Stimulated activated CD8-positive, alpha-beta memory T cell treated with anti-CD3 and anti-CD28 coated beads, Interleukin-15, amount 100 ng/mL, for 4 hours (primary cell): ENCODE measurements around the gene SORCS3.

Experiments used
- DNase-seq, 2 donors: peaks; one replicate each; pipeline ENCODE4 v3.0.0-alpha.2; 2020; ENCODE audit warnings: low read depth in 2 of 2

The SORCS3 gene

GRCh38 chr10:104844073-104844472, 203.0 kb downstream of the SORCS3 start:
- no peak for DNase-seq

DNA sequence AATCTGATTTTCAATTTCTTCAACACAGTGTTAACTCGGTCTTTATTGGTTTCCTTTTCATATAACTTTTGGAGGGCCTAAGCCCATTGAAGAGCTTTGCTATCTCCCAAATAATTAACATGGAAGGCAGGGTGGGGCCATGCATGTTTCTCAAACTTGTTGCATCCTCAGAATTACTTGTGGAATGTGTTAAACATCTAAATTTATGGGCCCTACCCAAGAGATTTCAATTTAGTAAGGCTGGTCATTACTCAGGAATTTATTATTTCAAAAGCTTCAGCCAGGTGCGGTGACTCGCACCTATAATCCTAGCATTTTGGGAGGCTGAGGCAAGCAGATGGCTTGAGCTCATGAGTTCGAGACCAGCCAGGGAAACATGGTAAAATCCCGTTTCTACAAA, 208.9 kb downstream of the SORCS3 start:
- DNase-seq, result no peak

DNA sequence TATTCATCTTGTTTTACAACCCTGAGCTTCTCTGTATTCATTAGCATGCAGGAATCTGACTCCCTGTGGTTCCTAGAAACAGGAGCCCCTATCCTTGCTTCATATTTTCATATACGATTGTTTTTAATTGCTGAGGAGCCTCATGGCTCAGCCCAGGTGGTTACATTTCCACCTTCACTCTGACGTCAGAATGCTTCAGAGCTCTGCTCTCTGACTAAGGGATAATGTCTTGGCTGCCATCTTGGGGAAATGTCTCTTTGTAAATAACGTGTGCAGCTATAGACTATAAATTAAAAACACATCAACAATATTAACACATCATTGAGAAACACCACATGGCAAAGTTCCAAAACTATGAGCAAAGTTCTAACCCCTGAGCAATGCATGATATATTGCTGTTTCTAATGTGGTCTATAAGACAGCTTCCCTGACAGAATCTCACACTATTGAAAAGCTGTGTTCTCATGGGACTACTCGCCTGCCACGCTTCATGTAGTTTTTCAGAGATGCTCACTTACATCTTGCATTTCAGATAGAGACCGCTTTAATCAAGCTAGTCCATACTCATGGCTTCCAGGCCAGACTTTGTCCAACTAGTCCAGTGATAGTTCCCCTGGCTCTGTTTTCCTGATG, 227.0 kb downstream of the SORCS3 start:
- no peak for DNase-seq

DNA sequence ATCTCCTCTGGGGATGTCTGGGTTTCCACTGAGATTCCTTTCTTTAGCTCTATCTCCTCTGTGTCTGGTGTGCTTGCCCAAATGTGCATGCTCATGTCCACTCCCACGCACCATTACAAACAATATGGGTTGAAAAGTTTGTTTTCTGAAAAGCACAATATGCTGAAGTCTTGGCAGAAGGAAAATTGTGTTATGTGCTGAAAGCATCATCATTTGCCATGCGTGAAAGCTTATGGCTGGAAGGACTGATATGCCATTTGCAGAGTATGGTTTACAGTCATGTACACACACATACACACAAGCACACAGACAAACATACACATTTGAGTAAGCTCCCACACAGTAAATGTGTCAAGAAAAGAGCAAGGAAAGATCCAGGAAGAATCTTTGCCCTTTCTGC, 231.6 kb downstream of the SORCS3 start:
- DNase-seq, result no peak

- DNase-seq, result no peak
Observed at GRCh38 chr10:104873161-104873560, 232.1 kb downstream of the SORCS3 start.

GRCh38 chr10:104875561-104875960, 234.5 kb downstream of the SORCS3 start:
- DNase-seq, result no peak

GRCh38 chr10:104880624-104881398, 239.7 kb downstream of the SORCS3 start:
- DNase-seq, result no peak

- DNase-seq, result no peak
Observed at GRCh38 chr10:104881740-104882139, 240.7 kb downstream of the SORCS3 start.

- no peak for DNase-seq
Observed at GRCh38 chr10:104892879-104893617, 252.0 kb downstream of the SORCS3 start.

DNA sequence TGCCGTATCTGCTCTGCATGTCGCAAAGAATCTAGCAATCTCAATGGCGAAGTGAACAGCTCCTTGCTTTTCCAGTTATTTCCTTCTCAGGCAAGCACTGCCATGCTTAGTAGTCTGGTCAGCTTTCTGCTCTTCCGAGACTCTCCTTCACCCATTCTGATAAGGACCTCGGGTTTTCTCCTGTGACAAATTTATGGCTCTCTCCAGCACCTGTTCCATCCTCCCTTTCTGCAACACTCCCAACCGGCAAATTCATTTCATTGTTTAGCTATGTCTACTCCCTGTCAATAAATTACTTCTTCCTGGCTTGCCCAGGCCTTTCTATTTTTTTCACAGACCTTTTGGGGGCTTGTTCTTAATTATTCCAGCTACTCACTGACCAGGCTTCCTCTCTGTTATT, 252.6 kb downstream of the SORCS3 start:
- no peak for DNase-seq

- DNase-seq, result no peak
Observed at GRCh38 chr10:104894681-104895080, 253.6 kb downstream of the SORCS3 start.

DNA sequence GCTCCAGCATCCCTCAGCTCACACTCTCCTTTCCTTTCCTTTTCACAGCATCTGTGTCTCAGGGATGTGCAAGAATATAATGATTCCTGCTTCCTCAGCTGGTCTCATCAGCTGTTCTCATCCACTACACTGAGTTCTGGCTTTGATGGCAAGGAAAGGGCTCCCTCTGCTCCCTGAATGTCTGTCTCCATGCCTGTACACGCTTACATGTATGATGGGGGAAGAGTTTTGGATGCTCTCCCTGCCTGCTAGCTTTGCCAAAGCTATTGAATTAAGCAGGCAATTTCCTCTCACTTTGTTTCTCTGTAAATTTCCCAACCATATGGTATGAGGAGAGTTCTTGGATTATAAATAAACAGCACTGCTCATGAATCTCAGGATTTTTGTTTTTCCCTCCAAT, 254.5 kb downstream of the SORCS3 start:
- no peak for DNase-seq

- no peak for DNase-seq
Observed at GRCh38 chr10:104895981-104896380, 254.9 kb downstream of the SORCS3 start.

DNA sequence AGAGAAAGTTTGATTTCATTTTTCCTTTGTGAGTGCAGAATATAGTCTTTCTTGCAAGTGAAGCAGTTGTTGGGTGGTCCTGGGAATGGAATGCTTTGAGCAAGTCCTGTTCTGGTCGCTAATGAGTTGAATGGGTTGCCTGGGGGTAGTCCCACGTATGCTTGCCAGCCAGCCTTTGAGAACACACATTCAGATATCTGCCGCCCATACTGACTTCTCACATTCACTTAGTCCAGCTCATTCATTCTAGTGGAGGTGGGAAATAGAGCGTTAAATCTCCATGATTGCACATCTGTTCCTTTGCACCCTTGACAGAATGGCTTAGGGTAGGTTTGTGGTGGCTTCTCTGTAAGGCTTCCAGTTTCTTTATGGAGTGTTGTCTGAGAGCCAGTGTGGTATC, 256.6 kb downstream of the SORCS3 start:
- DNase-seq, result no peak

GRCh38 chr10:104899779-104900178, 258.7 kb downstream of the SORCS3 start:
- no peak for DNase-seq

- no peak for DNase-seq
Observed at GRCh38 chr10:104903433-104903832, 262.3 kb downstream of the SORCS3 start.

DNA sequence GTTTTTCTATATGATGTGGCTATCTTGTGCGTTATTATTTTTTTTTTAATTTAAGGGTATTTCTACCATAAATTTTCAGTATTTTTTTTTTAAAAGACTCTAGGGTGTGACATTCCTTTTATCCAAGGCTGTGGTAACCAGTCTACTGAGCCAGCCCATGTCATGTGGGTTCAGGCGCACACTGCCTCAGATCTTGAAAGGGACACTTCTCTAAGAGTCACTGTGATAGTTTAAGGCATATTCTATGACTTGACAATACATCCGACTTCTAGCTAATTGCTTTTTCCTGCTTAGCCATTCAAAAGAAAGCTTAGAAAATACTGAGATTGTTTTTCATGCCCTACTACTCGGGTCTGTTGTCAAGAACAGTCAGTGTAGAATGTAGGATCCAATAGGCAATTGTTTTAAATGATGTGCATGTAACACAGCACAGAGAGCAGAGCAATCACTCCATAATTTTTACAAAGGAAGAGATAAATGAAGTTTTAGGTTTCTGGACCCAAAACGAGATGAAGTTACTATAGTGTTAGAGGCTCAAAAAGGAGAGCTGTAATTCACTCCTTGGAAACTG, 263.7 kb downstream of the SORCS3 start:
- no peak for DNase-seq

GRCh38 chr10:104906112-104906511, 265.0 kb downstream of the SORCS3 start:
- no peak for DNase-seq

- DNase-seq, result no peak
Observed at GRCh38 chr10:104907521-104907920, 266.4 kb downstream of the SORCS3 start.

DNA sequence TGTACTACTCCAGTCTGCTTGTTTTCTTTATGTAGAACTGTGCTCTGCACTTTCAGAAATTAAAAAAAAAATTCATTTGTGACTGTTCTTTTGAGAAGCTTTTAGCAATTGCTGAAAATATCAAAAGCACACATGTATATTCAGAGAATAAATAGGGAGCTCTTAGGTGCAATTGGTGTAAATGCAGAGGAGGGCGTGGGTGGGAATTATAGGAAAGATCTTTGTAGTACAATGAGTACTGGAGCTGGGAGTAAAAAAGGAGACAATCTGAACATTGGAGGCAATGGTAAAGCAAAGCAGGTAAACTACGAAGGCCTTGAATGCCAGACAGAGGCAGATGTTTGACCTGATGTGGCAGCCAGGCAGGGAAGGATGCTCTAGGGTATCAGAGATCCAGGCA, 267.5 kb downstream of the SORCS3 start:
- no peak for DNase-seq

- DNase-seq, result no peak
Observed at GRCh38 chr10:104910712-104911111, 269.6 kb downstream of the SORCS3 start.

- DNase-seq, result no peak
Observed at GRCh38 chr10:104913390-104913789, 272.3 kb downstream of the SORCS3 start.

DNA sequence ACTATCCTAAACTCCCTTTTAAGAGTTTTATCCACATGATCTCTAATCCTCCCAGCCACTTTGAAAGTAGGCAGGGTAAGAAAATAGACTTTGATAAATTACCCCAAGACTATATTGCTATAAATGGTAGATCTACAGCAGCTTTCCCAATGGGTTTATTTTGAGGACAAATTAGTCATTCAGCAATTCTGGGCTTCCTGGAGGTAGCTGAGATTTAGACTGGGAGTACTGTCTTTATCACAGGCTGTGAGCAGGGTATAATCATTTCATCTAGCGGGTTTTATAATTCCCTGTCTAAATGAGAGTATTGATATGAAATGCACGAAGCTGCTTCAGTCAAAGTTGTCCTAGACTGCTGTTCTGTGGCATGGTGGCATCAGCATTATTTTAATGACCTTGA, 279.4 kb downstream of the SORCS3 start:
- DNase-seq, result no peak
